Medulla oblongata (tissue), 1 donor: ENCODE measurements around the gene TLCD3B.
A peak's percentile ranks its signal among the peaks of the same experiment; 100 is the strongest.

ENCODE experiments used
- DNase-seq: peaks from one replicate; pipeline ENCODE4 v3.0.0-alpha.2; 2015; ENCODE audit errors: extremely low spot score

The TLCD3B gene

GRCh38 chr16:30004811-30005242, 26.2 kb downstream of the TLCD3B start:
- no peak for DNase-seq

GRCh38 chr16:30004424-30004776, 26.7 kb downstream of the TLCD3B start:
- DNase-seq: no peak

DNA sequence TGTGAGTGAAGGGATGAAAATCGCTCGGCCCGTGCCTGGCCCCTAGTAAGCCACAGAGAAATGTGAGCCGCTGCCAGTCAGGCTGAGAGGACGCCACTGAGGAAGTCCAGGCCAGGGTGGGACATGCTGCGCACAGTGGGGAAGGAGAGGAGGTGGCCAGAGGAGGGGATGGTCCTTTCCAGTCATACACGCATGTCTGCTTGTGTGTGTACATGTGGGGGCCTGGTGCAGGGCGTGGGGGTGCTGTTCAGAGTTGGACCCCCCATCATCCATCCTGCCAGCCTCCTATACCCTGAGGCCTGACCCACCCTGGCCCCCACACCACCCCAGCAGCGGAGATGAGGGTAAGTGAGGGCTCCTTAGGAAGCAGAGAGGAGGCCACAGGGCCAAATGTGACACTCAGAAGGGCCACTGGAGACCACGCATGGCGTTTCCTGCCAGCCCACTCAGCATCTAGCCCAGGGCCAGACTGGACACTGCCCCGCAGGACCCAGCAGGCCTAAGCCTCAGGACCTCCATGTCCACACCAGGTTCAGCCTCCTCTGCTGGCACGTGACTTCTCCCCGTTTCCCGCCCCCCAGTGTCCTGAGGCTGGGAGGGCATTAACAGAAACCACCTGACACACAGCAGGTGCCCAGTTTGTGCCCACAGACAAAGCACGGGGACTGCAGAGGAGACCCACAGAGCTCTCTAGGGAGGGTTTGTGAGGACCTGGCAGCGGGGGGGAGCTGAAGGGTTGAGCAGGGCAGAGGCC, 27.2 kb downstream of the TLCD3B start:
- DNase-seq: no peak

- no peak for DNase-seq
These were observed 28.3 kb downstream of the TLCD3B start for GRCh38 chr16:30002614-30003346.

GRCh38 chr16:30000735-30001631, 30.1 kb downstream of the TLCD3B start:
- no peak for DNase-seq

DNA sequence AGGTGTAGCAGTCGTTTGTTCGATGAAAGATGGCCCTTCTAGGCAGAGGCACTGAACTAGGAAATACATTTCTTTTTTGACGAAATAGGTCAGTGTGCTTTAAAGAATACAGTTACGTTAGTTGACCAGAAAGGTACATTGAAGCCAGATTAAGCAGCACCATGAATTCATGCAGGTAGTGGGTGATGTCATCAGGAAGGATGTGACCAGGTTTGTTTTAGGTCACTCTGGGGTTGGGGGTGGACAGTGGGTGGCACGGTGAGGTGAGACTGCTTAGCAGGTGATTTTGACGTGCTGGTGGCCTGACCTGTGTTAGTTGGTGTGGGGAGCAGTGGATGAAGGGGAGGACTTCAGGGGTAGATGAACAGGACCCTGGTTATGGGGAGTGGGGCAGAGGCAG, 31.5 kb downstream of the TLCD3B start:
- no peak for DNase-seq

GRCh38 chr16:29996766-29997250, 34.3 kb downstream of the TLCD3B start:
- DNase-seq: no peak

GRCh38 chr16:29995911-29996765, 34.9 kb downstream of the TLCD3B start, which contains the start of gene INO80E:
Gene INO80E (plus strand): TSS chr16:29996241. CDS start chr16:29996311, 70 bp downstream.
- DNase-seq: peak; percentile 98

DNA sequence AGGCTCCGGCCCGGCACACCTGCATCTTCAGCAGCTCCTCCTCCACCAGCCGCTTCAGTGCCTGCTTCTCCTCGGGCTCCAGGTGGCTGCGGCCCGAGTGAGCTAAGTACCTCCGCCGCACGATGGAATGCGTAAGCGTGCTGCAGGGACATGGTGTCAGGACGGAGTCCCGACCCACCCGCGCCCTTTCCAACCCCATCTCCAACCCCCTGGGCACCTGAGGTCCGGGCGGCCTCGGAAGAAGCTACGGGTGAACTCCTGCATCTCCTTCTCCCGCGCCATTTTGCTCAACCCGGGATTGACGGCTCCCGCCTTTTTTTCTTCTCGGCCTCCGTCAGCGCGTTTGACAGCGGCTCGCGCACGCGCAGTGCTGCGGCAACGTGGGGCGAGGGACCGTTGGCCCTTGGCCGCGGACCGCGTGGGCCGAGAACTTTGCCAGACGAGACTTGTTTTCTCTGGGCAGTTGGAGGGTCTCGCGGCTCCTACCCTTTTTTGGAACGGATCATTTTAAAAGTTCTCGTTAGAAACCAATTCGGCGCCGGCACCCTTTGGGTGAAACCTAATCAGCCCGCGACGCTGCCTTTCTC, 35.7 kb downstream of the TLCD3B start, which contains the start of gene HIRIP3:
TSS of gene HIRIP3 (minus strand) at position 294 of the 587 bp plus-strand sequence. CDS start at position 282, 12 bp downstream.
- DNase-seq: peak; percentile 87

- DNase-seq: no peak
These were observed 36.3 kb downstream of the TLCD3B start for GRCh38 chr16:29994600-29995323.

GRCh38 chr16:29993903-29994599, 37.0 kb downstream of the TLCD3B start:
- DNase-seq: no peak

DNA sequence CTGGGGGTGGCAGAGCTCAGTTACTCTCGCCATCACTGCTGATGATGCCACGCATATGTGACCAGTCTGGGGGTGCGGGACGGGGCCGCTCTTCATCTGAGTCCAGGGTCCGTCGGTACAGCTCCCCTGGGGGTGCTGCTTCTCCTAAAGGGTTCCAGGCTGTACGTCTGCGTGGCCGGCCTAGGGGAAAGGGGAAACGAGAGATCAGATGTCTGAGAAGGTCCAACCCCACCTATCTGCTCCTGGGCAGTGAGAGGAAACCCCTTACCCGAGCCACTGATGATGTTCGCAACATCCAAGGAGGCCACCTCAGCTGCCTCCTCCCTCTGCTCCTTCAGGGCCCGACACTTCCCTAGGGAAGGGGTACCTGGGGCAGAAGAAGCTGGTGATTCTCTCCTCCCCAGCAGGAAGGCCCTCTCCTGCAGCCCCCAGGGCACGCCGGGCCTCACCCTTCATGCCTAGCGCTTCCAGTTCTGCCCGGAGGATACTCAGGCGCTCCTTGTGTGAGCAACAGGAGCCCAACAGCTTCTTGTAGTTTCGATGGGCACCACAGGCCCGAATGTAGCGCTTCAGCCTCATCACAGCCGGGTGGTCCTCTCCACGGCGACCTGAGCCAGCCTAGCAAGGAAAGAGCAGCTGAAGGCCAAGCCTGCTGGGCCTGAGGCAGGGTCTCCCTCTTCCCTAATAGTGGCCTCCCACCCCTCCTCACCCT, 37.7 kb downstream of the TLCD3B start:
- DNase-seq: no peak

- DNase-seq: no peak
These were observed 38.6 kb downstream of the TLCD3B start for GRCh38 chr16:29992344-29992967.

DNA sequence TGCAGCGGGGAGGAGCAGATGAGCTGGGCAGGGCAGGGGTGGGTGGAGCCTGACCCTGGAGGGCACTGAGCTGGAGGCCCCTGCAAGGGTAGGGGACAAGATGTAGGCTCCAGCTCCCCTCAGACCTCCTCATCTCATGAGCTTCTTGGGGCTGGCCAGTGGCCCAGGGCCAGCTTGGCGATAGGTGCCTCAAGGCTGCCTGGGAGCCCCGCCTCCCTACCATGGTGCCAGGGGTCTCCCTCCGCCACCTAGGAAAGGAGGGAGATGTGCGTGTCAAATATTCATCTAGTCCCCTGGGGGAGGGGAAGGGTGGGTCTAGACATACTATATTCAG, 39.5 kb downstream of the TLCD3B start:
- no peak for DNase-seq

DNA sequence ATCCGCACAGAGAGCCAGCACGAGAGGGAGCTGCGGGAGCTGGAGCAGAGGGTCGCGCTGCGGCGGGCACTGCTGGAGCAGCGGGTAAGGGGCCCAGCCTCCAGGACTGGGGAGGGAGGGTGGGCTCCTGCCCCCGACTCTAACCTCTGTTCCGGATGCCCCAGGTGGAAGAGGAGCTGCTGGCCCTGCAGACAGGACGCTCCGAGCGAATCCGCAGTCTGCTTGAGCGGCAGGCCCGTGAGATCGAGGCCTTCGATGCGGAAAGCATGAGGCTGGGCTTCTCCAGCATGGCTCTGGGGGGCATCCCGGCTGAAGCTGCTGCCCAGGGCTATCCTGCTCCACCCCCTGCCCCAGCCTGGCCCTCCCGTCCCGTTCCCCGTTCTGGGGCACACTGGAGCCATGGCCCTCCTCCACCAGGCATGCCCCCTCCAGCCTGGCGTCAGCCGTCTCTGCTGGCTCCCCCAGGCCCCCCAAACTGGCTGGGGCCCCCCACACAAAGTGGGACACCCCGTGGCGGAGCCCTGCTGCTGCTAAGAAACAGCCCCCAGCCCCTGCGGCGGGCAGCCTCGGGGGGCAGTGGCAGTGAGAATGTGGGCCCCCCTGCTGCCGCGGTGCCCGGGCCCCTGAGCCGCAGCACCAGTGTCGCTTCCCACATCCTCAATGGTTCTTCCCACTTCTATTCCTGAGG, 40.0 kb downstream of the TLCD3B start:
- DNase-seq: no peak

GRCh38 chr16:29990034-29990433, 41.0 kb downstream of the TLCD3B start:
- DNase-seq: no peak

DNA sequence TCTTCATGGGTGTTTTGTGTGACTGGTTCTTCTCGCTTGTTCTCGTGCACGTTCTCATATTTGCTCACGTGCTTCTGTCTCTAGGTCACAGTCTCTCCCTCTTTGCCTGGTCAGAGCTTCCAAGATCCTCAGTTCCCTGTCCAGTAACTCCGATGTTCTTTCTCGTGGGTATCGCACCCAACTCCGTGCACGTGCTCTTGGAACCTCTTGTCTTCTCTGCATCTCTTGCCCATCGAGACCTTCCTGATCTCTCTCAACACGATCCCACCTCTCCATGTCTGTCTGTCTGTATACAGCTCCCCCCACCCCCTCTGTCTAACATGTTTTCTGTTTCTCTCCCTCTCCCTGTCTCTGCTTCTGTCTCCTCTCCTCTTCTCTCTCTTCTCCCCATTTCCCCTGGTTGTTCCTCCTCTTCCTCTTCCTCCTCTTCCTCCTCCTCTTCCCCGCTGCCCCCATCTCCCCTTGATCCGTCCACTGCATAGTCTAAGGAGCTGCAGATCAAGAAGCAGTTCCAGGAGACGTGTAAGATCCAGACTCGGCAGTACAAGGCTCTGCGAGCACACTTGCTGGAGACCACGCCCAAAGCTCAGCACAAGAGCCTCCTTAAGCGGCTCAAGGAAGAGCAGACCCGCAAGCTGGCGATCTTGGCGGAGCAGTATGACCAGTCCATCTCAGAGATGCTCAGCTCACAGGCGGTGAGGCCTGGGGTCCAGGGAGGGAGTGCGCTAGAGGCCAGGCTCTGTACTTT, 41.8 kb downstream of the TLCD3B start:
- DNase-seq: no peak
